GM21529 (cell line): ENCODE measurements around the gene SP2.

Experiments used
- ATAC-seq: cut with Tn5 transposase; IDR thresholded peaks from one replicate; pipeline ENCODE4 v1.9.1; 2021; ENCODE audit not compliant: unreplicated experiment

SP2 gene

GRCh38 chr17:47895856-47896671 is at the start of gene SP2:
Gene SP2 (plus strand): TSS chr17:47896236. CDS start chr17:47896287, 51 bp downstream.
- peak; percentile 90 for ATAC-seq

- no peak for ATAC-seq
Measured at GRCh38 chr17:47846716-47847340, 49.2 kb upstream of the SP2 start.

- ATAC-seq: no peak
Measured at GRCh38 chr17:47847341-47848197, 48.5 kb upstream of the SP2 start.

GRCh38 chr17:47848198-47848513 is 47.9 kb upstream of the SP2 start:
- ATAC-seq: no peak

- ATAC-seq: no peak
Measured at GRCh38 chr17:47850373-47850691, 45.7 kb upstream of the SP2 start.

- no peak for ATAC-seq
Measured at GRCh38 chr17:47850692-47851573, 45.1 kb upstream of the SP2 start, which contains the start of gene SP6. Gene SP6 (minus strand): TSS chr17:47851163. CDS start chr17:47848429, 2,734 bp downstream.

GRCh38 chr17:47851764-47852112 is 44.3 kb upstream of the SP2 start:
- no peak for ATAC-seq

GRCh38 chr17:47852113-47852949 is 43.7 kb upstream of the SP2 start:
- no peak for ATAC-seq

- no peak for ATAC-seq
Measured at GRCh38 chr17:47853616-47854015, 42.4 kb upstream of the SP2 start.

- ATAC-seq: no peak
Measured at GRCh38 chr17:47855737-47856136, 40.3 kb upstream of the SP2 start.

- ATAC-seq: no peak
Measured at GRCh38 chr17:47856830-47857229, 39.2 kb upstream of the SP2 start.

- no peak for ATAC-seq
Measured at GRCh38 chr17:47857551-47858455, 38.2 kb upstream of the SP2 start.

- no peak for ATAC-seq
Measured at GRCh38 chr17:47860386-47860785, 35.6 kb upstream of the SP2 start.

- no peak for ATAC-seq
Measured at GRCh38 chr17:47862621-47863440, 33.2 kb upstream of the SP2 start.

- no peak for ATAC-seq
Measured at GRCh38 chr17:47864791-47865216, 31.2 kb upstream of the SP2 start.

- no peak for ATAC-seq
Measured at GRCh38 chr17:47866941-47867340, 29.1 kb upstream of the SP2 start.

GRCh38 chr17:47867813-47868533 is 28.1 kb upstream of the SP2 start:
- no peak for ATAC-seq
